ENCODE measurements around the gene AP1G1.
"Not testable (repeated sequence)": the region's sequence is repeated elsewhere in the genome, so short reads cannot be mapped to it uniquely, and the experiment has no call there.

The AP1G1 gene

DNA sequence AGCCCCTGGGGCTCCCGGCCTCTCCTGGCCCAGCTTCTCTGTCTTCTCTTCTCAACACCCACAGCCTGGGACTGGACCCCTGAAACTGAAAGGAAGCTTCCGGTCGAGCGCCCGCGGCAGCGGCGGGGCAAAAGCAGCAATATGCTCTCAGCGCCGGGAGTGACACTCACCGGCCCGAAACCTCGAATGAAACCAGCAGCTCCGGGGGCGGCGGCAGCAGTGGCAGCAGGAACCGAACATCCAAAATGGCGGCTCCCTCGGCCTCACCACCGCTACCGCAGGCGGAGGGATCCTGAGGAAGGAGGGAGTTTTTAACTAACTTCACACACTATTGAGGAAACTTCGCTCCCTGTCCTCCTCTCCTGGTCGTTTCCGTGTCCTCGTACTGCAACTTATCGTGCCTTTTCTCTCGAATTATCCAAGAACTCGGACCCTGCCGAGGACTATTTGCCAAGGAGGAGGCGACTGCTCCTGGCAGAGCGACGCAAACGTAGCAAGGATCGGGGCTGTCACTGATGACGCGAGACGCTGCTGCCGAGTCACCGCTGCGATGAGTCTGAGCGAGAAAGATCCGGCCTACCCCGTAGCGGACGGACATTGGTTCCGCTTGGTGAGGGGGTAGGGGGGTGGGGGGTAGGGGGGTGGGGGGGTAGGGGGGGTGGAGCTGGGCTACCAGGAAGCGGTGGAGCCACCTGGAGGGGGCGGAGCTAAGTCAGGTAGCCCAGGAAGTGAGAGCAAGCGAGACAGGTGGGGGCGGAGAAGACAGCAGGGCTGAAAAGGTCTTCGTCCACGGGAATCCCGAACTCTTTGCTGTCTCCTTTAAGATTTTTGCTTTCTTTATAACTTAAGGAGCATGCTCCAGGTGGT is at the start of gene AP1G1:
Gene AP1G1, minus strand, starts transcription at position 242 of the 867 bp plus-strand sequence. CDS start 19,355 bp downstream, outside the sequence.
- DNase-seq (ENCODE audit: low read depth, low spot score), result peak; percentile 94

DNA sequence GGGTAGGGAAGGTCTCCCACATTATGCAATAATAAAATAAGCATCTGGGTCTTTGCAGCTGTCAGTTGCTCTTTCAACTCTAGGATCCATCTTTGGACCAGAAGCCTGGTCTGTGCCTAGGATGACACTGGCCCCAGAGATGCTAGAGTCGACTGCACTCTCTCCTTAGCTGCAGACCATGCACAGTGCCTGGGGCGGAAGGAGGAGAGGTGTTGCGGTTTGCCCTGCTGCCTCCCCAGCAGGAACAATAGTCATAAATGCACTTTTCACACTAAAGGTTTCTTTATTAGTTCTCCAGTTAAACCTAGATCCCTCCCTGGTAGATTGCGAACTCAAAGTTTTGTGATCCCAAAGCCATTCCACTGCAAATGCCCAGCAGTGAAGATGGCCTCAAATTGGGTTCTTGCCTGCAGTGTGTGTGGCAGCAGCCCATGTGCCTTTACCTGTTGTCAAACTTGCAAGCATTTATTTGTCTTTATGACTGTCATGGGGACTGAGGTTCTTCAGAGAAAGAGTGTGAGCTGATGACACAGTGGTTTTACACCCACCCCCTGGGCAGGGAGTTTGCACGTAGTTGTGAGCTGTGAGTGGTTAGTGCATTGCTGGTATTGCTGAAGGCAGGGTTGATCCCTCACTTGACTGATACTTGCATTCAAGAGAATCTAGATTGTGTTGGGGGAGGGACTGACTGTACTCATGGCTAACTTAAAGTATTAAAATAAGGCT is 47.5 kb upstream of the AP1G1 start:
- no peak for DNase-seq (ENCODE audit: low read depth, low spot score)

DNA sequence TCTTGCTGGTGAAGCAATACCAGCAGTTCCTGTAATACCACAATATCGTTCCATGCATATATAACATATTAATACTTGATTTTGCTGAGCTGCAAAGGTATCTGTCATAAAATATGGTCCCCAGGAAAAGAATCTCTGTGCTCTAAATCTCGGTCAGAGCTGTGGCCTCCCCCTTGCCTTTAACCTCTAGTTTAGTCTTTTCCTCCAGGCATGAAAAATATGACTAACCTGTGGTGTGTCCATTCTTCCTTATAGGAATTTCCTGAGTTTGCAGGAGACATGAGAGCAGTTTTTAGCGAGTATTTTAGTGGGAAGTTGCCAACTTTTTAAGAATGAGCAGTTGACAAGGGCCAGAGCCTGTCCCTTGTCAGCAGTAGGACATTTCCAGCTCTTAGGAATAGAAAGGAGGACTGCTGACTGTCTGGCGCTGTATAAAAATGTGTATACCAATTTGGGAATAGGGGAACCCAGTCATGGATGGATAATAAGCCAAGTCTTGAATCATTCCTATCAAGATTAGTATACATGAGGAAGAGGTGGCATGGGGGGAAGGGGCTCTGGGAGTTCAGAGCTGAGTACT is 45.8 kb upstream of the AP1G1 start:
- no peak for DNase-seq (ENCODE audit: low read depth, low spot score)

DNA sequence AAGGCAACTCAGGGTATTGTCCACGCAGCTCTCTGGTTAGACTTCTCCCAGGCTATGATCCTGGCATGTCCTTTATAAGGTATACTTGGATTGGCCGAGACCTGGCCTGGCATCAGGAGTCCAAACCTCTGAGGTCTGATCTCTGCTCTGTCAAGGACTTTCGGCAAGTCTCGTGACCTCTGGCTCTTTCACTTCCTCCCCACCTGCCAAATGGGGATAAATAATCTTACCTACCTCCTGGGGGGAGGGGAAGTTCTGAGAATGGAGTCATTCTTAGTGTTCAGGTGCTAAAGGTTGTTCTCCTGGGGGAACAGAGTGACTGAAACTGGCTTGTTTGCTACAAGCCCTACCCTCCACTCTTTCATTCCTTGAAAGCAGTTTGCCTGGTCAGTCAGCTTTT is 44.8 kb upstream of the AP1G1 start:
- no peak for DNase-seq (ENCODE audit: low read depth, low spot score)

DNA sequence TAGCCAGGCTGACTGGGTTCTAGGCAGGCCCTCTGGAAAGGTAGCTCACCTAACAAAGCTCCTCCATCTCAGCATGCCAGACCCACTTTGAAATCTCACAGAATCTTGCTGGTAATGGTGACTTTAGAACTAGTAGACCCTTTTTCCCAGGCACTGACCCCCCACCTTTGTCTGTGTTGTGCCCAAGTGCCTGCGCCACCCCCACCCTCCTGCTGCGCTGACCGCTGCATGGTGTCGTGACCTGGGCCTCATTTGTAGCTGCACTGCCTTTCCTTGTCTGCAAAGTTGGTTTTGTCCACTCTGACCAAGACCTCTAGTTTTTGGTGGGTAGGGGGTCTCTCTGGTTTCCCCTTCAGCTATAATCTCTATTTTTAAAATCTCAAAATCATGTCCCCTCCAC is 43.9 kb upstream of the AP1G1 start:
- DNase-seq (ENCODE audit: low read depth, low spot score), result no peak

DNA sequence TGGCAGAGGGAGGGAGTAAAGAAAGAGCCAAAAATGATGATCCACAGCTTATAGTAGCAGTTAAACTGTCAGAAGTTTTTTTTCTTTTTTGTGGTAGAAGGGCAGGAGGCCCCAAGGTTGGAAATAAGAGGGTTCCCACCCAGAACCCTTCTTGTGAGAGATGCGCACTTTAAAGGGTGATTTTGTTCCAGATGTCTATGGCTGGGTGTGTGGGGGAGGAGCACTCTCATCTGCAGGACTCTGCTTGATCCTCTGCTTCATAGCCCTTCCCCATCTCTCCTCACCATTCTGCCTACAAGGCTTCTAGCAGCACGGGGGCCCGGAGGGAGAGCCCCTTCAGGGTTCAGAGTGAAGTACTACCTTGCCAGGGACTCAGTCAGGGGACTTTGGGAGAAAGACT is 43.5 kb upstream of the AP1G1 start:
- DNase-seq (ENCODE audit: low read depth, low spot score), result no peak

DNA sequence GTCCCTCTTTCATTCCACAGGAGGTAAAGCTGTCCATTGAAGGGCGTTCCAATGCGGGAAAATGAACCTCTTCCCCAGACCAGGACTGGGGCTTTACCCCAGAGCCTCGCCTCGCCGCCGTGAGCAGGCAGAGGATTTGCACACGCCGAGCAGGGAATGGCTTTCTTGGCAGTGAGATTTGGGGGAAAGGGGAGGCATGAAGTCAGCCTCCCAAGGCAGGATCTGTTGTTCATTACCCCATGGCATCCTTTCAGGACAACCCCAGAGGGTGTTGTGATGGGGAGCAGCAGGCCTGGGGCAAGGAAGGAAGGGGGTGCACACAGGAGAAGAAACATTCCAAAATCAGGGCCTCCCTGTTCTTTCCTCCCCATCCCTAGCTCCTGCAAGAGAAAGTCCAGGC is 43.1 kb upstream of the AP1G1 start:
- no peak for DNase-seq (ENCODE audit: low read depth, low spot score)

DNA sequence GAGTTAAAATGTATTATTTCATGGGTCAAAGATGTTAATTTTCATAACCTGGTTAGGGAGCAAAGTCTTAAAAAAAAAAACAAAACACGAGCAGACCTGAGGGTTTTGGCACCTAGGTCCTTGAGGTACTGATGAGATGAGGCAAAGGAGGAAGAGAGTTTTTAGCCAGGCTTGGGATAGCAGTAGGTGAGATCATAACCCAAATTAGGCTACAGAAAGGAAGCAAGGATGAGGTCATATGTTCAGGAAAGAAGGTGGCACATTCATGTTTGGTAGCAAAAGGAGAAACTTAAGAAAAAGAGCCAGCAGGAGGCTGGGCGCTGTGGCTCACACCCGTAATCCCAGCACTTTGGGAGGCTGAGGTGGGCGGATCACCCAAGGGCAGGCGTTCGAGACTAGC is 40.0 kb upstream of the AP1G1 start:
- DNase-seq (ENCODE audit: low read depth, low spot score), result no peak

DNA sequence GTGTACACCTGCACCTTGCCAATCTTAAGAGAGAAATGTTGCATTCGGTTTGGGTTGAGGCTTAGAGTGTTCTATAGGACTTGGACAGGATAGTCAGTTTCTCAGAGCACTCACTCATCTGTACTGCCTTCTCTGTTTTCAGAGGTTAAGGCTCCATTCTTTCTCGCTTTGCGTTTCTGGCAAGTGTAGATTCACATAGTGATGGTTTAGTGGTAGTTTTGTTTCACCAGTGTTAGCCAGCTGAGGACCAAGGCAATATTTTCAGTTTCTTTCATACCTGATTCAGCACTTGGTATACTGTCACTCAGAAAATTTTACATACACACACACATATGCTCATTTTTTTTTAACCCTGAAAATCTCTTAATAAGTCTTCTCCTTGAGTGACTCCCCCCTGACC is 38.5 kb upstream of the AP1G1 start:
- no peak for DNase-seq (ENCODE audit: low read depth, low spot score)

DNA sequence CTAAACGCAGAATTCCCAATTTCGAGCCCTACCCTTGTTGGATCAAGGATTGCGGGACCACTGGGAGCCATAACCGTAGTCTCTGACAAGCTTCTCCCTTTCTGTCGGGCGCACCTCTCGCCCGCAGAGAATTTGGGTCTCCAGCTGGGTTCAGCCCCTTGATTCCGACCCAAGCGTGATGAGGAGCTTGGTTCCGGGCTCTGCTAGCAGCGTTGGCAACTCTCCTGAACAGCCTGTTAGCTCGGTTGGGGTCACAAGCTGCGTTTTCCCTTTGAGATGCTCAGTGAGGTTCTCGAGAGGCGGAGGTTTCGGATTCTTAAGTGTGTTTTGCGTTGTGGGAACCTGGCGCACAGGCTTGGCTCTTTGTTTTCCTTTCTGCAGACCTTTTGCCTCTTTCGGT is 37.8 kb upstream of the AP1G1 start:
- DNase-seq (ENCODE audit: low read depth, low spot score), result no peak

DNA sequence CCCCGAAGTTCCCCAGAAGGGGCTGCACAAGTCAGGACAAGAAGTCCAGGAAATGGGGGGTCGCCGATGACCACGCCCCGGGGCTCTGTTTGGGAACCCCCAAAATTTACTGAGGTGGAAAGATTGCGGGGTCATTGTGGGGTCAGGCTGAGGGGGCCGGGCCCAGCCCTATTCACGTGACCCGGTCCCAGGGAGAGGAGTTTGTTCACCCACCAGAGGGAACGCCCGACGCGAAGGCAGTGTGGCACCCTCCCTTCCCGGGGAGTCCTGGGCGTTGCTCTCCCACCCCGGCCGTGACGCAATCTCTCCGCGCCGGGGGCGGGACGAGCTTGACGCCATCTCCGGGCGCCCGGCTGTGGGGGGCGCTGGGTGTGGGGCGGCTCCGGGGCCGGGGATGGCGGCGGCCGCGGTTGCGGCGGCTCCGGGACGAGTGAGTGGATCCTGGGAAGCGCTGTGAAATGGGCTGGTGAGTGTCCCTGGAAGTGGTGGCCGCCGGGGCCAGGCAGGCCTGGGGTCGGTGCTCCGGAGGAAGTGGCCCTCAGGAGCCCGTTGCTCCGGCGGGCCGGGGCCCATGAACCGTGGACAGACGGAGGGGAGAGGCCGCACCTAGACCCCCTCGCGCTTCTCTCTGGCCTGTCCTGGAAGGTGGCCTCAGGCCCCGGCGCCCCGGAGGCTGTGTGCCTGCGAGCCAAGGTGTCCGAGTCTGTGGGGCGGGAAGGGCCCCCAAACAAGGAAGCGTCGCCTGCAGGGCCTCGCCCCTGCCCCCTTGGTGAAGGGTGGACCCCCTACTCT is 37.2 kb upstream of the AP1G1 start, which contains the start of gene ATXN1L:
Gene ATXN1L, plus strand, starts transcription at position 338 of the 792 bp plus-strand sequence. CDS start 3,765 bp downstream, outside the sequence.
- peak; percentile 65 for DNase-seq (ENCODE audit: low read depth, low spot score)

DNA sequence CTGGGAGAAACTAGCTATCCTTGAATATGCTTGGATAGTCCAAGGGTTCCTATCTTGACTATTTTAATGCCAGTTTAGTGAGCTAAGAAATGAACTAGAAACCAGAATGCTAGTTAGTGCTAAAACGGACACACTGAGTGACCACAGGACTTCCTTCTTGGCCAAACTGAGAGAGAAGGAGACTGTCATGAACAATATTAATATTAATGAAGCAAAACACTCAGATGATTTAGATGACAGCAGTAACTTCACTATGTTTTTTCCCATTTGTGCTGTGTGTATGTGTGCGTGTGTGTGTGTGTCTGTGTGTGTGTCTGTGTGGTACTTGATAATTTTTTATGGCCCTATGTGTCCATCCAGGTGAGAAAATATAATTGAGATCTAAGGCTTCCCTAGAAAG is 34.9 kb upstream of the AP1G1 start:
- DNase-seq (ENCODE audit: low read depth, low spot score), result no peak

DNA sequence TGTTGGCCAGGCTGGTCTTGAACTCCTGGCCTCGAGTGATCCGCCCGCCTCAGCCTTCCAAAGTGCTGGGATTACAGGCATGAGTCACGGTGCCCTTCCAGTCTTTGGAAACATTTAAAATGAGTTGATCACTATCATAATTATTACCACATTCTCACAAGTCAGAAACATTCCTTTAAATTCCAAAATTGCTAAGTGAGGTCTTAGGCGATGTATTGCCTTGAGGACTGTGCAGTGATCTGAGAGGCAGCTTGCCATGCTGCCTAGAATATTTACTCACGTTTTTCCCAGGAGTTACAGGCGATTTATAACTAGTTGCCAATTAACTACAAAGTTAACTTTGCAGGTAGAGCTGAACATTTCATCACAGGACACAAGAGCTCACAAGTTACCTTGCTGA is 31.4 kb upstream of the AP1G1 start:
- no peak for DNase-seq (ENCODE audit: low read depth, low spot score)

DNA sequence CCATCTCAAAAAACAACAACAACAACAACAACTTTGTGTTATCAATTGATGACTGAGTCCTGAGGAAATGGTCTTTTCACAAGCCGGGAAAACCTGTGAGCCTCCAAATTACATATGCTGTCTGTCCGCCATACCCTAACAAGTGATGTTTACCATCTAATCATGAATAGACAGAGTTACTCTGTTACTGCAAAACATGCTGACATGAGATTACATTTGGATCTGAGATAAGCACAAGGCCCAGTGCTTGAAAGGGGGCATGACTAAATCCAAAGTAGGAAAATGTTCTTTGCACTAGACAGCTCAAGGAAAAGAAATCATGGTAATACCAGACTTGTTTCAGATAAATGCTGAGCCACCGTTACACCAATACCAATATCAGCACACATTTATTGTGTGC is 28.5 kb upstream of the AP1G1 start:
- DNase-seq (ENCODE audit: low read depth, low spot score), result no peak

DNA sequence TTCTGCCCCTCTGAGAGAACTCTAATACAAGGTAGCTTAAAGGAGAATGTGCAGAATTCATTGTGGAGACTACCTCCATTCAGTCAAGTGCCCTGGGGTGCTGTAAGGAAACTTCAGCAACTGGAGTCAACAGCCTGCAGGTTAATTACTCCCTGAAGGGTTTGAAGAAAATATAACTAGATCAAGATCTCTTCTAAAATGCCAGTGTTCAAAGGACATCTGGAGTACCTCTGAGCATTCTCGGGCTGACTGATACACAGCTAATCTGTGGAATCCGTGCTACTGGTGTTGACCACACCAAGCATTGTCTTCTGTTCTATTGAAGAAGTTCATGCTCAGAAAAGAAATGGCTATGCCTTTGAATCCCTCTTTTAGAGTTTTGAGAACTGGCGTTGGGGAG is 25.7 kb upstream of the AP1G1 start:
- DNase-seq (ENCODE audit: low read depth, low spot score), result no peak

DNA sequence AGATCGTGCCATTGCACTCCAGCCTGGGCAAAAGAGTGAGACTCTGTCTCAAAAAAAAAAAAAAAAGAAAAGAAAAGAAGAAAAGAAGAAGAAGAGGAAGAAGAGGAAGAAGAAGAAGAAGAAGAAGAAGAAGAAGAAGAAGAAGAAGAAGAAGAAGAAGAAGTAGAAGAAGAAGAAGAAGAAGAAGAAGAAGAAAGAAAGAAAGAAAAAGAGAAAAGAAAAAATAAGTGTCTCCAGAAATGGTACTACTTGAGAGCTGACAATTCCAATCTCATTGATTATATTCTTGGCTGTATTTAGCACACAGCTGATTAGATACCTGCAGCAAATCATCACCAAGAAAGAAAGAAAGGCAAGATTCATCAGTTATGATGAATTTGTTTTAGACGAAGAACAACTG is 23.5 kb upstream of the AP1G1 start:
- not testable (repeated sequence) for DNase-seq (ENCODE audit: low read depth, low spot score)

DNA sequence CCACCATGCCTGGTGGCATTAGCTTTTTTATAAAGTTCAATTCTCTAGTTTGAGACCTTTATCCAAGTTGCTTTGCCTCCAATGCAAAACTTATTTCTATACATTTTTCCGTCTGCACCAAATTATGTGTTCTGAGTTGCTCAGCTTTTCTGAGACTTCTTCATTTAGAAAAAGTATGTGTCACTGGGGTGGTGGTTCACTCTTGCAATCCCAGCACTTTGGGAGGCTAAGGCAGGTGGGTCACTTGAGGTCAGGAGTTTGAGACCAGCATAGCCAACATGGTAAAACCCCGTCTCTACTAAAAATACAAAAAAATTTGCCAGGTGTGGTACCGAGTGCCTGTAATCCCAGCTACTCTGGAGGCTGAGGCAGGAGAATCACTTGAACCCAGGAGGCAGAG is 23.1 kb upstream of the AP1G1 start:
- DNase-seq (ENCODE audit: low read depth, low spot score), result not testable (repeated sequence)

DNA sequence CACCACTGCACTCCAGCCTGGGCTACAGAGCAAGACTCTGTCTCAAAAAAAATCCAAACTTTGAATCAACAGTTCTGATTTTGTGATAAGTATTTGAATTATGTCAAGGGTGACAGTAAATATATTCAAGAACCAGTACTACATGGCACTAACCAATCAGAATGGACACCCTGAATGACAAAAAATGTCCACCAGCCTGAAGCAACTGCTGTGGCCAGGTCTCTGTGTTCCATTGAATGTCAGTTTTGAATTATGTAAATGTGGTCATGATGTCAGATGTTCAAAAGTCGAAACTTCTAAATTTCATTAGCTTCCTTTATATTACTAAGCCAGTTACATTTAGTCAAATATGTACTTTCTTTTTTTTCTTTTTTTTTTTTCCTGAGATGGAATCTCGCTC is 21.7 kb upstream of the AP1G1 start:
- DNase-seq (ENCODE audit: low read depth, low spot score), result no peak

DNA sequence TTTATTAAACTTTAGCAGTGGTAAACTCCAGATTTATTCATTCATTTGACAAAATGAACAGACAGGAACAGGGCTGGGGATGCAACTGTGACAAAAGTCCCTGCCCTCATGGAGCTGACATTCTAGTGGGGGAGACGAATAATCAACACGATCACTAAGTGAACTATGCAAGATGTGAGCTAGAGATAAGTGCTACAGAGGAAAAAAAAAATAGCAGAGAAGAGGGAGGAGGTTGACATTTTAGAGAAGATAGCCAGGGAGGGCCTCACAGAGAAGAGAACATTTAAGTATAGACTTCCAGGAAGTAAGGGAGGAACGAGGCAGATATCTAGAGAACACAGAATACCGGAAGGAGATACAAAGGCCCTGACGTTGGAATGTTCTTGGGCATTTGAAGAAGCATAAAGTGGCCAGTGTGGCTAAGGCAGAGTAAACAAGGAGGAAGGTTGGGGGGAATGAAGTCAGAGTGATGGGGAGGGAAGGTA is 17.9 kb upstream of the AP1G1 start:
- DNase-seq (ENCODE audit: low read depth, low spot score), result no peak

DNA sequence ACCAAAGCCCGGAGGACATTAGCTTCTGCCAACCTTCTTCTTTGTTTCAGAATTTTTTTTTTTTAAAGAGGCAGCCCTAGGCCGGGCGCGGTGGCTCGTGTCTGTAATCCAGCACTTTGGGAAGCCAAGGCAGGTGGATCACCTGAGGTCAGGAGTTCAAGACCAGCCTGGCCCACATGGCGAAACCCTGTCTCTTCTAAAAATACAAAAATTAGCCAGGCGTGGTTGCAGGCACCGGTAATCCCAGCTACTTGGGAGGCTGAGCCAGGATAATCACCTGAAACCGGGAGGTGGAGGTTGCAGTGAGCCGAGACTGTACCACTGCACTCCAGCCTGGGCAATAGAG is 8.5 kb upstream of the AP1G1 start:
- DNase-seq (ENCODE audit: low read depth, low spot score), result not testable (repeated sequence)

DNA sequence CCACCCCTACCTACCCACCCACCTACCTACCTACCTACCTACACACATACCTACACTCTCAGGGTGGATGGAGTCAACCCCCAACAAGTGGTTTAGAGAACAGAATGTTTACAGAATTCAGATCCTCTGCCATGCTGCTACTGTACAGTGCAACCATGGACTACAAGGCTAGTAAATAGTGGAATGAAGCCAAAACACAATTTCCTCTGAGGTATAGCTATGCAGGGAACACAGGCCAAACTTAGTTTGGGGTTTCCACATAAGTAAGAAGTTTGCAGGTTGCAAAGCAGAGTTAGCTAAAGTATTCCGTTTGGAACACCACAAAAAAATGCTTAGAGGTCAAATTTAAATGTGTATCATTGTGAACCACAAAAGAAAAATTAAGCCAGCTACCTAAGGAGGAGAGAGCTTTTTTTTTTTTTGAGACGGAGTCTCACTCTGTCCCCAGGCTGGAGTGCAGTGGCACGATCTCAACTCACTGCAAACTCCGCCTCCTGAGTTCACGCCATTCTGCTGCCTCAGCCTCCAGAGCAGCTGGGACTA is 2.7 kb upstream of the AP1G1 start:
- no peak for DNase-seq (ENCODE audit: low read depth, low spot score)
